ENCODE data around the gene KRTAP1-5.
A peak's percentile ranks its signal among the peaks of the same experiment; 100 is the strongest.

KRTAP1-5 gene

DNA sequence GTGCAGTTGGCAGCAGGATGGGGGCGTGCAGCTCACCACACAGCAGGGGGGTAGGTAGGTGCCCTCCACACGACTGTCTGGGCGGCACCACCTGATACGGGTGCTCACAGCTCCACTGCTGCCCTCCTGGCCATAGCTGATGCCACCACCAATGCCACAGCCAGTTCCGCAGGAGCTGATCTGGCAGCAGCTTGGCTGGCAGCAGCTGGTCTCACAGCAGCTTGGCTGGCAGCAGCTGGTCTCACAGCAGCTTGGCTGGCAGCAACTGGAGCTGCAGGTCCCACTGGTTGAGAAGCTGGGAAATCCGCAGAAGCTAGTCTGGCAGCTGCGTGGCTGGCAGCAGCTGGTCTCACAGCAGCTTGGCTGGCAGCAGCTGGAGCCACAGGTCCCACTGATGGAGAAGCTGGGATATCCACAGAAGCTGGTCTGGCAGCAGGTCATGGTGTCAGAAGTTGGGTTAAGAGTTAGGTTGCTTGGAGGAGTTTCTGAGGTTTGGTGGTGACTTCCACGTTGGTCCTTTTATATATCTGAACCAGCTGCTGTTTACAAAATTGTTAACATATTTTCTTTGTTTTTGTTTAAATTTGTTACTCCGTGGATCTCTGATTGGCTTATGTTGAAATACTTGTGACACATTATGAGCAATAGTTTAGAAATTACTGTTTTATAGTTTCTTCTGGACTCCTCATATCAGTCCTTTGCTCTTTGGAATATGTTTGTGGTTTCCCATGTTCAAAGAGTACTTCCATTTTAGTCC is at the start of gene KRTAP1-5:
Gene KRTAP1-5, minus strand, starts transcription at position 494 of the 757 bp plus-strand sequence. Its CDS starts 53 bp downstream, at position 441.
- ChIA-PET CTCF (interaction anchor here (0.6 kb wide), 1 partner anchor 1400 kb away, joined by 3 read pairs; the partner anchor contains the start of gene PPP1R1B), POLR2A (ENCODE audit: low non-redundant PET) (no interaction called here)
- DNase-seq (ENCODE audit: low spot score), result no peak
- H3K27ac ChIP-seq, result peak within 1 kb of the TSS; percentile 27; the same call in 1 of the 2 replicates
- TF ChIP-seq, protein P1, sequence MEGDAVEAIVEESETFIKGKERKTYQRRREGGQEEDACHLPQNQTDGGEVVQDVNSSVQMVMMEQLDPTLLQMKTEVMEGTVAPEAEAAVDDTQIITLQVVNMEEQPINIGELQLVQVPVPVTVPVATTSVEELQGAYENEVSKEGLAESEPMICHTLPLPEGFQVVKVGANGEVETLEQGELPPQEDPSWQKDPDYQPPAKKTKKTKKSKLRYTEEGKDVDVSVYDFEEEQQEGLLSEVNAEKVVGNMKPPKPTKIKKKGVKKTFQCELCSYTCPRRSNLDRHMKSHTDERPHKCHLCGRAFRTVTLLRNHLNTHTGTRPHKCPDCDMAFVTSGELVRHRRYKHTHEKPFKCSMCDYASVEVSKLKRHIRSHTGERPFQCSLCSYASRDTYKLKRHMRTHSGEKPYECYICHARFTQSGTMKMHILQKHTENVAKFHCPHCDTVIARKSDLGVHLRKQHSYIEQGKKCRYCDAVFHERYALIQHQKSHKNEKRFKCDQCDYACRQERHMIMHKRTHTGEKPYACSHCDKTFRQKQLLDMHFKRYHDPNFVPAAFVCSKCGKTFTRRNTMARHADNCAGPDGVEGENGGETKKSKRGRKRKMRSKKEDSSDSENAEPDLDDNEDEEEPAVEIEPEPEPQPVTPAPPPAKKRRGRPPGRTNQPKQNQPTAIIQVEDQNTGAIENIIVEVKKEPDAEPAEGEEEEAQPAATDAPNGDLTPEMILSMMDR (conservative IDR thresholded peaks at IDR 0.05; ENCODE audit: low read depth), result no peak

DNA sequence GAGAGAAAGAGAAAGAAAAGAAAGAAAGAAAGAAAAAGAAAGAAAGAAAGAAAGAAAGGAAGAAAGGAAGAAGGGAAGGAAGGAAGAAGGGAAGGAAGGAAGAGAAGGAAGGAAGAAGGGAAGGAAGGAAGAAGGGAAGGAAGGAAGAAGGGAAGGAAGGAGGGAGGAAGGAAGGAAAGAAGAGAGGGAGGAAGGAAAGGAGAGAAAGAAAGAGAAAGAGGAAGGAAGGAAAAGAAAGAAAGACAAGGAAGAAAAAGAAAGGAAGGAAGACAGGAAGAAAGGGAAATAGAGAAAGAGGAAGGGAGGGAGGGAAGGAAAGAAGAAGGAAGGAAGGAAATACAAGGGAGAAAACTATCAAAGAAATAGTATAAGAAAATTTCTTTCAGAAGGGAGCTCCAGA is 49.8 kb upstream of the KRTAP1-5 start:
- ChIA-PET POLR2A (ENCODE audit: low non-redundant PET) (no interaction called here), CTCF (no interaction called here)
- no peak for DNase-seq (ENCODE audit: low spot score)

GRCh38 chr17:41073676-41074075 is 46.7 kb upstream of the KRTAP1-5 start:
- DNase-seq (ENCODE audit: low spot score), result no peak
- CTCF ChIA-PET, result no interaction called here
- TF ChIP-seq, protein P1 (conservative IDR thresholded peaks at IDR 0.05; ENCODE audit: low read depth), result no peak
- H3K27ac ChIP-seq, result no peak overlapping the region
- POLR2A ChIA-PET (ENCODE audit: low non-redundant PET), result no interaction called here

More for the DNA sequence above, 49.8 kb upstream of the KRTAP1-5 start:
- no peak overlapping the region for H3K27ac ChIP-seq
- TF ChIP-seq, protein P1 (conservative IDR thresholded peaks at IDR 0.05; ENCODE audit: low read depth), result no peak

DNA sequence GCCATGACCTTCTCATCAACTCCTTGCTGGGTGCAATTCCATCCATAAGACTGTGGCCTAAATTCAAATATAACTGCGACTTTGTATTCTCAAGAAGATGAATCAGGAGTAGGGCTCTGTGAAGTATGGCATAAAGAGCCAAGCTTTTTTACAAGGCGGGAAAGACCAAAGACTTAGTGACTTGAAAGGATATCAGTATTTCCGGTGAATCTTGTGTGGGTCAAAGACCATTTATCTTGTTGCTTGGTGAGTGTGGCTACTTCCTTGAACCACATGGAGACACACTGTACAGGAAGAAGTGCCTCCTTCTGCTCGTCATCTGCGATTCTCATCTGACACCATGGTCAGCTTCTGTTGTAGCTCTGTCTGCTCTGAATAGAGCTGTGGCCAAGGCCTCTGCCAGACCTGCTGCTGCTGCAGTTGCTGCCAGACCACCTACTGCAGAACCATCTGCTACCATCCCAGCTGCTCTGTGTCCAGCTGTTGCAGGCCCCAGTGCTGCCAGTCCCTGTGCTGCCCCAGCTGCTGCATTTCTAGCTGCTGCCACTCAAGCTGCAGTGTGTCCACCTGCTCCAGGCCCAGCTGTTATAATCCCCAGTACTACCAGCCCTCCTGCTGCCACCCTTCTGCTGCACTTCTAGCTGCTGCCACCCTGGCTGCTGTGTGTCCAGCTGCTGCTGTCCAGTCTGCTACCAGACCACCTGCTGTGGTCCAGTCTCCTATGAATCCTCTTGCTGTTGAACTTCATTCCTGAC is 44.8 kb upstream of the KRTAP1-5 start:
- ChIA-PET POLR2A (ENCODE audit: low non-redundant PET) (no interaction called here), CTCF (no interaction called here)
- no peak for DNase-seq (ENCODE audit: low spot score)
- TF ChIP-seq, protein P1 (conservative IDR thresholded peaks at IDR 0.05; ENCODE audit: low read depth), result no peak
- no peak overlapping the region for H3K27ac ChIP-seq

DNA sequence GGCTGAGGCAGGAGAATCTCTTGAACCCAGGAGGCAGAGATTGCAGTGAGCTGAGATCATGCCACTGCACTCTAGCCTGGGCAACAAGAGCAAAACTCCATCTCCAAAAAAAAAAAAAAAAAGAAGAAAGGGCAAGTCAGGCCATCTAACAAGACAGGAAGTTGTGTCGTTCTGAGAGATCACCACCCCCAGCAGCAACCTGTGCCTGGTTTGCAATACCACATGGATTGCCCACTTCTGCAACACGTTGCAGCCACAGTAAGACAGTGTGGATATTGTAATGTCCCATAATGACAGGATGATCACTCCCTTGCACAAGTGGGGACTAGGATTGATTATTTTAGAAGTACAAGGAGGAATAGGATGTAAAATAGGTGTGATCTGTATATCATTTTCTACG is 42.0 kb upstream of the KRTAP1-5 start:
- H3K27ac ChIP-seq, result no peak overlapping the region
- ChIA-PET CTCF (no interaction called here), POLR2A (ENCODE audit: low non-redundant PET) (no interaction called here)
- TF ChIP-seq, protein P1 (conservative IDR thresholded peaks at IDR 0.05; ENCODE audit: low read depth), result no peak
- no peak for DNase-seq (ENCODE audit: low spot score)

GRCh38 chr17:41067281-41067680 is 40.3 kb upstream of the KRTAP1-5 start:
- H3K27ac ChIP-seq, result no peak overlapping the region
- no peak for DNase-seq (ENCODE audit: low spot score)
- ChIA-PET POLR2A (ENCODE audit: low non-redundant PET) (no interaction called here), CTCF (no interaction called here)
- TF ChIP-seq, protein P1 (conservative IDR thresholded peaks at IDR 0.05; ENCODE audit: low read depth), result no peak

Measured in RWPE1 (cell line).